Measurements from ENCODE around the gene CRYBA2. TPM values are rescaled to one million over a fixed set of nuclear protein-coding genes. Genes with fewer than 3 reads are reported as not detected.

Gene CRYBA2
- total RNA-seq, 1 experiment from 2014 or later: 13.5 TPM

DNA sequence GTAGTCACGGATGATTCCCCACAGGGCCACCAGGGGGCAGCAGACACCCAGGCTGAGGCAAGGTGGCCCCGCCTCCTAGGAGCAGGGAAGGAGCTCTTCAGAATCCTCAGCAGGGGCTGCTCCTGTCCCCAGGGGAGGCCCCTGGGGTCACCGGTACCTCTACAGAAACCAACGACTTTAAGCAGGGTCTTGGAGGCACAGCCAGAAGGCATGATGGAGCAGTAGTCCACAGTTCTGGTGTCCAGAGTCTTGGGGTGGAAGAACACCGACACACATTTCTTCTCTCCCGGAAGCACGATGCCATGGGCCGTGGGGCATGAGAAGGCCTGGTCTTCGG is 36.6 kb upstream of the CRYBA2 start:
- Histone ChIP-seq H4K20me1 (ENCODE audit: low read length) (no peaks in the 10 kb centered on the region), H3K4me3 (ENCODE audit: low read length) (no peak overlapping the region), H3K4me1 (ENCODE audit: insufficient read depth, low read length) (no peaks in the 10 kb centered on the region), H3K27me3 (ENCODE audit: low read length) (no peaks in the 10 kb centered on the region), H3K4me2 (ENCODE audit: low read length) (no peak overlapping the region), H3K9me3 (ENCODE audit: low read length) (no peaks in the 10 kb centered on the region), H2AFZ (ENCODE audit: low read length) (no peak overlapping the region), H3K36me3 (ENCODE audit: low read depth, low read length) (no peaks in the 10 kb centered on the region), H3K9ac (ENCODE audit: low read length) (no peak overlapping the region), H3K27ac (ENCODE audit: low read length) (no peak overlapping the region), H3K79me2 (ENCODE audit: low read length) (no peaks in the 10 kb centered on the region), H3K9me2 (replicated peaks; ENCODE audit: low read length) (no peaks in the 10 kb centered on the region), H3F3A (ENCODE audit: low read length, unreplicated experiment) (no peaks in the 10 kb centered on the region)
- peak; percentile 90 for DNase-seq
- CTCF ChIA-PET: interaction anchor here (0.6 to 1.3 kb wide), 18 partner anchors 11 to 285 kb away, joined by 3 to 29 read pairs (median 4); partner anchors contain the start of gene IHH
- no TSS peak for BruUV-seq (replicated peaks)
- intact Hi-C loops (cut with micrococcal nuclease): loop anchor here (1.0 to 5.0 kb wide), 3 partner anchors 33 to 126 kb away; partner anchors contain the start of gene IHH
- POLR2A ChIA-PET (ENCODE audit: unreplicated experiment): no interaction called here
- TF ChIP-seq, protein P1, sequence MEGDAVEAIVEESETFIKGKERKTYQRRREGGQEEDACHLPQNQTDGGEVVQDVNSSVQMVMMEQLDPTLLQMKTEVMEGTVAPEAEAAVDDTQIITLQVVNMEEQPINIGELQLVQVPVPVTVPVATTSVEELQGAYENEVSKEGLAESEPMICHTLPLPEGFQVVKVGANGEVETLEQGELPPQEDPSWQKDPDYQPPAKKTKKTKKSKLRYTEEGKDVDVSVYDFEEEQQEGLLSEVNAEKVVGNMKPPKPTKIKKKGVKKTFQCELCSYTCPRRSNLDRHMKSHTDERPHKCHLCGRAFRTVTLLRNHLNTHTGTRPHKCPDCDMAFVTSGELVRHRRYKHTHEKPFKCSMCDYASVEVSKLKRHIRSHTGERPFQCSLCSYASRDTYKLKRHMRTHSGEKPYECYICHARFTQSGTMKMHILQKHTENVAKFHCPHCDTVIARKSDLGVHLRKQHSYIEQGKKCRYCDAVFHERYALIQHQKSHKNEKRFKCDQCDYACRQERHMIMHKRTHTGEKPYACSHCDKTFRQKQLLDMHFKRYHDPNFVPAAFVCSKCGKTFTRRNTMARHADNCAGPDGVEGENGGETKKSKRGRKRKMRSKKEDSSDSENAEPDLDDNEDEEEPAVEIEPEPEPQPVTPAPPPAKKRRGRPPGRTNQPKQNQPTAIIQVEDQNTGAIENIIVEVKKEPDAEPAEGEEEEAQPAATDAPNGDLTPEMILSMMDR (conservative IDR thresholded peaks at IDR 0.05; ENCODE audit: low read depth, low read length): peak; percentile 95
- TF ChIP-seq EZH2phosphoT487 (IDR thresholded peaks at IDR 0.05; ENCODE audit: borderline replicate concordance, low read length): no peak
- peak; percentile 97 for ATAC-seq

GRCh38 chr2:219028996-219029828 is 36.0 kb upstream of the CRYBA2 start:
- Histone ChIP-seq H3K4me1 (ENCODE audit: insufficient read depth, low read length) (no peaks in the 10 kb centered on the region), H3K9me3 (ENCODE audit: low read length) (no peaks in the 10 kb centered on the region), H3K79me2 (ENCODE audit: low read length) (no peaks in the 10 kb centered on the region), H3K4me2 (ENCODE audit: low read length) (no peak overlapping the region), H3K27me3 (ENCODE audit: low read length) (no peaks in the 10 kb centered on the region), H4K20me1 (ENCODE audit: low read length) (no peaks in the 10 kb centered on the region), H3K4me3 (ENCODE audit: low read length) (no peak overlapping the region), H3K27ac (ENCODE audit: low read length) (no peak overlapping the region), H3K9me2 (replicated peaks; ENCODE audit: low read length) (no peaks in the 10 kb centered on the region), H3F3A (ENCODE audit: low read length, unreplicated experiment) (no peaks in the 10 kb centered on the region), H3K36me3 (ENCODE audit: low read depth, low read length) (no peaks in the 10 kb centered on the region), H2AFZ (ENCODE audit: low read length) (no peak overlapping the region), H3K9ac (ENCODE audit: low read length) (no peak overlapping the region)
- ChIA-PET POLR2A (ENCODE audit: unreplicated experiment) (no interaction called here), CTCF (interaction anchor here (0.6 to 1.3 kb wide), 14 partner anchors 11 to 285 kb away, joined by 3 to 29 read pairs (median 4); partner anchors contain the start of gene IHH)
- TF ChIP-seq EZH2phosphoT487 (IDR thresholded peaks at IDR 0.05; ENCODE audit: borderline replicate concordance, low read length): no peak
- no peak for TF ChIP-seq EZH2 (IDR thresholded peaks at IDR 0.05; ENCODE audit: low read length, unreplicated experiment)
- TF ChIP-seq, protein P1 (conservative IDR thresholded peaks at IDR 0.05; ENCODE audit: low read depth, low read length): no peak
- no peak for ATAC-seq
- no peak for DNase-seq
- intact Hi-C loops (cut with micrococcal nuclease): loop anchor here (1.0 to 5.0 kb wide), 3 partner anchors 33 to 126 kb away; partner anchors contain the start of gene IHH
- no TSS peak for BruUV-seq (replicated peaks)

GRCh38 chr2:219028141-219028540 is 34.9 kb upstream of the CRYBA2 start:
- ATAC-seq (no peak), DNase-seq (no peak)
- H3K9me3 ChIP-seq (ENCODE audit: low read length): no peaks in the 10 kb centered on the region
- H2AFZ ChIP-seq (ENCODE audit: low read length): no peak overlapping the region
- H3K4me3 ChIP-seq (ENCODE audit: low read length): no peak overlapping the region
- no TSS peak for BruUV-seq (replicated peaks)
- H3K79me2 ChIP-seq (ENCODE audit: low read length): no peaks in the 10 kb centered on the region
- H3K27ac ChIP-seq (ENCODE audit: low read length): no peak overlapping the region
- no peaks in the 10 kb centered on the region for H3F3A ChIP-seq (ENCODE audit: low read length, unreplicated experiment)
- H3K36me3 ChIP-seq (ENCODE audit: low read depth, low read length): no peaks in the 10 kb centered on the region
- CTCF ChIA-PET: no interaction called here
- no peaks in the 10 kb centered on the region for H3K9me2 ChIP-seq (replicated peaks; ENCODE audit: low read length)
- H3K27me3 ChIP-seq (ENCODE audit: low read length): no peaks in the 10 kb centered on the region
- H3K4me2 ChIP-seq (ENCODE audit: low read length): no peak overlapping the region
- TF ChIP-seq EZH2phosphoT487 (IDR thresholded peaks at IDR 0.05; ENCODE audit: borderline replicate concordance, low read length) (no peak), EZH2 (IDR thresholded peaks at IDR 0.05; ENCODE audit: low read length, unreplicated experiment) (no peak)
- TF ChIP-seq, protein P1 (conservative IDR thresholded peaks at IDR 0.05; ENCODE audit: low read depth, low read length): no peak
- intact Hi-C loops (cut with micrococcal nuclease): loop anchor here (5.0 kb wide), 1 partner anchor 34 kb away; the partner anchor contains the start of gene IHH
- H3K9ac ChIP-seq (ENCODE audit: low read length): no peak overlapping the region
- no peaks in the 10 kb centered on the region for H4K20me1 ChIP-seq (ENCODE audit: low read length)
- POLR2A ChIA-PET (ENCODE audit: unreplicated experiment): no interaction called here
- no peaks in the 10 kb centered on the region for H3K4me1 ChIP-seq (ENCODE audit: insufficient read depth, low read length)

Data from PC-3 (cell line).